HG02798 (cell line): ENCODE results near the gene KLF18.
"Not testable (repeated sequence)": the region's sequence is repeated elsewhere in the genome, so short reads cannot be mapped to it uniquely, and the experiment has no call there.

Source experiments
- ATAC-seq: cut with Tn5 transposase; IDR thresholded peaks from one replicate; pipeline ENCODE4 v1.9.1; 2021; ENCODE audit warnings: mild to moderate bottlenecking; ENCODE audit not compliant: unreplicated experiment, poor library complexity

The KLF18 gene

DNA sequence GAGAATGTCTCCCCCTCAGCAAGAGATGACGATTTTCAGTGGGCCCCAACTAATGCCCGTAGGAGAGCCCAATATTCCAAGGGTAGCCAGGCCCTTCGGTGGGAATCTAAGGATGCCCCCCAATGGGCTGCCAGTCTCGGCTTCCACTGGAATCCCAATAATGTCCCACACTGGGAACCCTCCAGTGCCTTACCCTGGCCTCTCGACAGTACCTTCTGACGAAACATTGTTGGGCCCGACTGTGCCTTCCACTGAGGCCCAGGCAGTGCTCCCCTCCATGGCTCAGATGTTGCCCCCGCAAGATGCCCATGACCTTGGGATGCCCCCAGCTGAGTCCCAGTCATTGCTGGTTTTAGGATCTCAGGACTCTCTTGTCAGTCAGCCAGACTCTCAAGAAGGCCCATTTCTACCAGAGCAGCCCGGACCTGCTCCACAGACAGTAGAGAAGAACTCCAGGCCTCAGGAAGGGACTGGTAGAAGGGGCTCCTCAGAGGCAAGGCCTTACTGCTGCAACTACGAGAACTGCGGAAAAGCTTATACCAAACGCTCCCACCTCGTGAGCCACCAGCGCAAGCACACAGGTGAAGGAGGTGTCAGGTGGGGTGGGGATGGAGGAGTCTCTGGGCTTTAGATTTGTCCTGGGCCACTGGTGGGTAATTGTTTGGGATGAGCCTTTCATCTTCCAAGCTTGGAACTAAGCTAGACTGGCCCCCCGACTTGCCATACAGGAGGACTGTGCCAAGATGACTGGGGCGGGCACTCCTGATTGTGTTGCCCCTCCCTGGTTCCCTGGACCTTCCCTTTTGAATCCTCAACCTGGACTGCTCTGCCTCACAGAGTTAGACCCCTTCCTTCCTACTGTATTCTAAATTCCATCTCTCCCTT is 11.6 kb downstream of the KLF18 start:
- ATAC-seq, result no peak

DNA sequence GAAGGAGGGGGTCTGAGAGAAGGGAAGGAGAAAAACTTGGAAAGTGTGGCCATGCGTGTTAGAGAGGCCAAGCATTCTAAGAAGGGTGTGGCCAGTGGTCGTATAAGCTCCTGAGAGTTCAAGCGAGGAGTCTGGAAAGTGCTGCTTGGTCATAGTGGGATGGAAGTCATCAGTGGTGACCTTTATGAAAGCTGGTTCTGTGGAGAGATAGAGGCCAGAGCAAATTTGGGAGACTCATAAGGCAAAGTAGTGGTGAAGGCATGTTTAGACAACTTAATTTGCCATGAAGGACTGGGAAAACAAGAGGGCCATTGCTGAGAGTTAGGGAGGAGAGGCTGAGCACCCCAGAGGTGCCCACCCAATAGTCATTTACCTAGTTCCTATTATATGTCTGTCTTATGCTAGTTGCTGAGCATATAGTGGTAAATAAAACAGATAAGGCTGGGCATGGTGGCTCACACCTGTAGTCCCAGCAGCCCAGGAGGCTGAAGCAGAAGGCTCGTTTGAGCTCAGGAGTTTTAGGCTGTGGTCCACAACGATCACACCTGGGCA is 21.0 kb downstream of the KLF18 start:
- ATAC-seq, result no peak

DNA sequence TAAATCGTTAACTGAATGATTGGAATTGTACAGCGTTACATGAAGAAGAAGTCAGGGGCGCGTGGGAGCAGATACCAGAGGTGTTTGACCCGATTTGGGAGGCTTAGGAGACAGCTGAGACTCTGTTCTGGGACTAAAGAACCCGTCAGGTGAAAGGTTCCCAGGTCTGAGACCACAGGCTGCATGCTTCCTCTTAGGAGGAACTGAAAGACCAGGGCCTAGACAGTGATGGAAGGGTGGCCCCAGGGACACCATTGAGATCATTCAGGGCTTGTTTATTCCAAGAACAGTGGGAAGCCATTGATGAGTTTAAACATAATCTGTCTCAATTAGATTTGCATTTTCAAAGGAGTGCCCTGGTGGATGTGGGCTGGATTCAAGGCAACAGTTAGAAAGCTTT is 21.9 kb downstream of the KLF18 start:
- ATAC-seq, result no peak

DNA sequence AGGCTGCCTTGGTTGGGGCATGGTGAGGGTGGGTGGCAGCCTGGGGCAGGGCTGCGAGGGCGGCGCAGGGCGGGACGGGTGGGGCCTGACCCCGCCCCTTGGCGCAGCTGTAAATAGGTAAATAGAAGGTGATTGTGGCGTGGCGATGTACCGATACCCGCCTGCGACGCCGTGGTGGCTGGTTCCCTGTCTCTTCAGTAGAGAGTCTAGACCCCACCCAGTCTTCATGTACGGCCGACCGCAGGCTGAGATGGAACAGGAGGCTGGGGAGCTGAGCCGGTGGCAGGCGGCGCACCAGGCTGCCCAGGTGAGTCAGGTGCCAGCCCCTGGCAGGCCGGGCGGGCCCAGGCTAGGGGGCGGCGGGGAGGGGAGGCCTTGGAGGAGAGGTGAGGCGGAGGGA is 22.7 kb downstream of the KLF18 start, which contains the start of gene KLF17:
TSS of gene KLF17 (plus strand) at position 140 of the 400 bp plus-strand sequence. CDS start at position 227, 87 bp downstream.
- no peak for ATAC-seq

GRCh38 chr1:44117272-44117671 is 24.2 kb downstream of the KLF18 start:
- ATAC-seq, result not testable (repeated sequence)

DNA sequence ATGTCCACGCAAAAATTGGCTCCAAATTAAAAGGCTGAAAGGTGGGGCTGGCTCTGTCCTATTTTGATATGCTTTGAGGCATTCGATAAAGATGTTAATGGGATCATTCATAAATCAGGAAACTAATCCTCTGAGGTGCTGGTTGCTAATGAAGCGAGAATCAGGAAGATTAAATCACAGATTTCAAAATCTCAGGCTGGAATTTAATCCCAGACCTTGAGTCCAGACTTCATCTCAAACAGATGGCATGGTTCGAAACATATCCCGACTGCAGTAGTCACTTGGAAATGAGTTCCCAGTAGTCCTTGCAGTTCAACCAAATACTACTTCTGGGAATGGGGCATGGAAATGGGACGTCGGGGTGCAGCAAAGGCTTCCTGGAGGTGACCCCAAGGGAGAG is 27.3 kb downstream of the KLF18 start:
- no peak for ATAC-seq

- ATAC-seq, result no peak
These were observed 28.3 kb downstream of the KLF18 start for GRCh38 chr1:44113095-44113609.

DNA sequence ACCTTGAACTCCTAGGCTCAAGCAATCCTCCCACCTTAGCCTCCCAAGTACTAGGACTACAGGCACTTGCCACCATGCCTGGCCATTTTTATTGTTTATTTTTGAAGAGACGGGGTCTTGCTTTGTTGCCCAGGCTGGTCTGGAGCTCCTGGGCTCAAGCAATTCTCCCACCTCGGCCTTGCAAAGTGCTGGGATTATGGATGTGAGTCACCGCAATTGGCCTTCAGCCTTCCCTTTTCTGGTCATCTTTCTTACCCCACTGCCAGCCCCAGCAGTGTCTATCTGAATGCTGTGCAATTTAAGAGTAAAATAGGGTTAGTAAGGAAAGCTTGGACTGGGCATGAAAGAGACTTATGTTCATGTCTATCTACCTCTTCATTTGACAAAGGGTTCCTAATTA is 28.9 kb downstream of the KLF18 start:
- no peak for ATAC-seq

DNA sequence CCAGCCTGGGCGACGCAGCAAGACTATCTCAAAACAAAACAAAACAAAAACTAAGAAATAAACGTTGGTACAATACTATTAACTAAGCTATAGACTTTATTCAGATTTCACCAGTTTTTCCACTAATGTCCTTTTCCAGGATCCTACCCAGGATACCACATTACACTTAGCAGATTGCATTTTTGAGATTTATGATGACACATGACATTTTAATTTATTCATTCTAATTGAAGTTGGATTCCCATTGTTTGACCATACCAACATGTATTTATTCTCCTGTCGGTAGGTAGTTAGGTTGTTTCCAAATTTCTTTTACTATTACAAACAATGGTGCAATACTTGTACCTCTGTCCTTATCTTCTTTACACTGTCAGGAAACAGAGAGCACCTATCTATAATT is 29.6 kb downstream of the KLF18 start:
- ATAC-seq, result no peak

DNA sequence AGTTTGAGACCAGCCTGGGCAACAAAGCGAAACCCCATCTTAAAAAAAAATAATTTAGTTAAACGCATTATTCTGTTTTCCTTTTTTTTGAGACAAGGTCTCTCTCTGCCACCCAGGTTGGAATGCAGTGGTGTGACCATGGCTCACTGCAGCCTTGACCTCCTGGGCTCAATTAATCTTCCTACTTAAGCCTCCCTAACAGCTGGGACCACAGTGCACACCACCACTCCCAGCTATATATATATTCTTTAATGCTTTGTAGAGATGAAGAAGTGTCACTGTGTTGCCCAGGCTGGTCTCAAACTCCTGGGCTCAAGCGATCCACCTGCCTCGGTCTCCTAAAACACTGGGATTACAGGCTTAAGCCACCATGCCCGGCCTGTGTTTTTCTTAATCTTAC is 30.5 kb downstream of the KLF18 start:
- ATAC-seq, result no peak

GRCh38 chr1:44108971-44109370 is 32.5 kb downstream of the KLF18 start:
- no peak for ATAC-seq

GRCh38 chr1:44108241-44108640 is 33.2 kb downstream of the KLF18 start:
- ATAC-seq, result no peak

DNA sequence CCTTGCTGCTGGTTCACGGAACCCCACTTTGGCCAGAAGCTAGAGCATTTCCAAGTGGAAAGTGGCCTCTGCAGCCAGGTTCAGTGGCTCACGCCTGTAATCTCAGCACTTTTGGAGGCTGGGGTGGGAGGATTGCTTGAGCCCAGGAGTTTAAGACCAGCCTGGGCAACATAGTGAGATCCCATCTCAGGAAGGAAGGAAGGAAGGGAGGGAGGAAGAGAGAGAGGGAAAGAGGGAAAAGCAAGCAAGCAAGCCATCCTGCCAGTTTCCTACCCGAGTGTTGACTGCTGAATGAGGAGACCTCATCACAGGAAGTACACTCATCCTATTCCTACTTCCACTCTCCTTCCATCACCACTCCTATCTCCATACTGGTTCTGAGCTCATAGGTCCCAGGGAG is 35.6 kb downstream of the KLF18 start:
- ATAC-seq, result no peak

- no peak for ATAC-seq
These were observed 37.9 kb downstream of the KLF18 start for GRCh38 chr1:44103270-44104131.

- no peak for ATAC-seq
These were observed 40.1 kb downstream of the KLF18 start for GRCh38 chr1:44101328-44101727.

GRCh38 chr1:44100183-44100868 is 41.1 kb downstream of the KLF18 start:
- ATAC-seq, result no peak

DNA sequence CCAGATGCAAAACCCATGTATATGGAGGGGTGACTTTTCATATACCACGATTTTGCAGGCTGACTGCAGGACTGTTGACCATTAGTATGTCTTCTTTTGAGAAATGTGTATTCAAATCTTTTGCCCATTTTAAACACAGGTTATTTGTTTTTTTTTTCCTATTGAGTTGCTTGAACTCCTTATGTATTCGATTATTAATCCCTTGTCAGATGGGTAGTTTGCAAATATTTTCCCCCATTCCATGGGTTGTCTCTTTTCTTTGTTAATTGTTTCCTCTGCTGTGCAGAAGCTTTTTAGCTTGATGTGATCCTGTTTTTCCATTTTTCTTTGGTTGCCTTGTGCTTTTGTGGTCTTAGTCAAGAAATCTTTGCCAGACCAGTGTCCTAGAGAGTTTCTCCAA is 47.4 kb downstream of the KLF18 start:
- ATAC-seq, result no peak

- ATAC-seq, result no peak
These were observed 50.8 kb downstream of the KLF18 start for GRCh38 chr1:44090429-44091252.

DNA sequence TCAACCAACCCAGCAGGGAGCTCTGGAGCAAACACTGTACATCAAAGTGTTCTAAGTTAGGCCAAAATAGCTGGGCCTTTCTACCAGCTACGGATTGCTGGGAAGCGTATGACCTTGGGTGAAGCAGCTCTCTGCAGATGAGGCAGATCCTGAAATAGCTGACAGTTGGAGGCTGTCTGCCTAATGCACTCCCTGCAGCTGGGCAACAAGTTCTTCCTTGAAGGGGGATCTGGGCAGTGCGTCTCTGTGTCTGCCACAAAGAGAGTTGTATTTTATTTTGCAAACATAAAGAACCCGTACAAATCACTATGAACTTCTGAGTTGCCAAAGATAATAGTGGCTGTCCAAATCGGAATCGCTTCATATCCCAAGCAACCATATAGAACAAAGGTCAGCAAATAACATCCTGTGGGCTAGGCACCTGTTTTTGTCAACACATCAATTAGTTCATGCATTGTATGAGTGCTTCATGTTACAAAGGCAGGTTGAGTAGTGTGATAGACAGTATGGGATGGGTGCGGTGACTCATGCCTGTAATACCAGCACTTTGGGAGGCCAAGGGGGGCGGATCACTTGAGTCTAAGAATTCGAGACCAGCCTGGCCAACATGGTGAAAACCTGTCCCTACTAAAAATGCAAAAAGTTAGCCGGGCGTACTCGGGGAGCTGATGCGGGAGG is 51.9 kb downstream of the KLF18 start:
- no peak for ATAC-seq
